Measurements from ENCODE around the gene STEAP1B.

STEAP1B gene

GRCh38 chr7:22397981-22398380 lies 102.0 kb downstream of the STEAP1B start:
- DNase-seq, result no peak

GRCh38 chr7:22395222-22395621 lies 104.8 kb downstream of the STEAP1B start:
- DNase-seq, result no peak

GRCh38 chr7:22394739-22395138 lies 105.2 kb downstream of the STEAP1B start:
- DNase-seq, result peak; percentile 60

GRCh38 chr7:22393913-22394729 lies 105.9 kb downstream of the STEAP1B start:
- no peak for DNase-seq

GRCh38 chr7:22390516-22390915 lies 109.5 kb downstream of the STEAP1B start:
- DNase-seq, result no peak

- no peak for DNase-seq
Observed at GRCh38 chr7:22389892-22390291, 110.1 kb downstream of the STEAP1B start.

- no peak for DNase-seq
Observed at GRCh38 chr7:22387583-22387982, 112.4 kb downstream of the STEAP1B start.

GRCh38 chr7:22386865-22387264 lies 113.1 kb downstream of the STEAP1B start:
- no peak for DNase-seq

GRCh38 chr7:22386206-22386858 lies 113.7 kb downstream of the STEAP1B start:
- DNase-seq, result no peak

- DNase-seq, result no peak
Observed at GRCh38 chr7:22385326-22385725, 114.7 kb downstream of the STEAP1B start.

- no peak for DNase-seq
Observed at GRCh38 chr7:22380333-22380732, 119.7 kb downstream of the STEAP1B start.

- DNase-seq, result no peak
Observed at GRCh38 chr7:22378199-22378980, 121.6 kb downstream of the STEAP1B start.

GRCh38 chr7:22377703-22378102 lies 122.3 kb downstream of the STEAP1B start:
- peak; percentile 20 for DNase-seq

GRCh38 chr7:22375359-22376048 lies 124.5 kb downstream of the STEAP1B start:
- no peak for DNase-seq

GRCh38 chr7:22373911-22374310 lies 126.1 kb downstream of the STEAP1B start:
- DNase-seq, result no peak

GRCh38 chr7:22373388-22373787 lies 126.6 kb downstream of the STEAP1B start:
- DNase-seq, result no peak

- no peak for DNase-seq
Observed at GRCh38 chr7:22372863-22373262, 127.1 kb downstream of the STEAP1B start.

- no peak for DNase-seq
Observed at GRCh38 chr7:22371878-22372277, 128.1 kb downstream of the STEAP1B start.
